ENCODE data around the gene DPY30.

DNA sequence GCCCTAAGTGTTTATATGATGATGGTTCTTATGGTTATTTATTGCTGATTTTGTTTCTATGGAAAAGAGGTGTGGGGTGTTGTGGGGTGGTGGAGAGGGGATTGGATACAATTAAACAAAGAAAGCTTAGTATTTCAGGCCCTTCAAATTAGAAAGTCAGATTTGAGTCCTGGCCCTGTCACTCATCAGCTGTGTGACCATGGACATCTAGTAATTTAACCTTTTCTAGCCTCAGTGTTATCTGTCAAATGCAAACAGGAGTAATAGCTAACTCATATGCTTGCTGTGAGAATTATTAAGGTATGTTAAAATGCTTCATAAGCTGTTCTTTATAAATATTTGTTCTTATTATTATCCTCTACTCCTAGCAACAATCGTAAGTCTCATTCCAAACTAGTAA, 26.7 kb downstream of the DPY30 start:
- TF ChIP-seq, protein P1, sequence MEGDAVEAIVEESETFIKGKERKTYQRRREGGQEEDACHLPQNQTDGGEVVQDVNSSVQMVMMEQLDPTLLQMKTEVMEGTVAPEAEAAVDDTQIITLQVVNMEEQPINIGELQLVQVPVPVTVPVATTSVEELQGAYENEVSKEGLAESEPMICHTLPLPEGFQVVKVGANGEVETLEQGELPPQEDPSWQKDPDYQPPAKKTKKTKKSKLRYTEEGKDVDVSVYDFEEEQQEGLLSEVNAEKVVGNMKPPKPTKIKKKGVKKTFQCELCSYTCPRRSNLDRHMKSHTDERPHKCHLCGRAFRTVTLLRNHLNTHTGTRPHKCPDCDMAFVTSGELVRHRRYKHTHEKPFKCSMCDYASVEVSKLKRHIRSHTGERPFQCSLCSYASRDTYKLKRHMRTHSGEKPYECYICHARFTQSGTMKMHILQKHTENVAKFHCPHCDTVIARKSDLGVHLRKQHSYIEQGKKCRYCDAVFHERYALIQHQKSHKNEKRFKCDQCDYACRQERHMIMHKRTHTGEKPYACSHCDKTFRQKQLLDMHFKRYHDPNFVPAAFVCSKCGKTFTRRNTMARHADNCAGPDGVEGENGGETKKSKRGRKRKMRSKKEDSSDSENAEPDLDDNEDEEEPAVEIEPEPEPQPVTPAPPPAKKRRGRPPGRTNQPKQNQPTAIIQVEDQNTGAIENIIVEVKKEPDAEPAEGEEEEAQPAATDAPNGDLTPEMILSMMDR (IDR thresholded peaks at IDR 0.05), result no peak
- TF ChIP-seq TCF7L2 (IDR thresholded peaks at IDR 0.05; ENCODE audit: low read depth, low read length) (no peak), POLR2AphosphoS5 (IDR thresholded peaks at IDR 0.05; ENCODE audit: low read depth, low read length) (no peak), SIN3A (IDR thresholded peaks at IDR 0.05; ENCODE audit: borderline replicate concordance, insufficient read depth, low read depth, low read length) (no peak)
- TF ChIP-seq, protein P2, sequence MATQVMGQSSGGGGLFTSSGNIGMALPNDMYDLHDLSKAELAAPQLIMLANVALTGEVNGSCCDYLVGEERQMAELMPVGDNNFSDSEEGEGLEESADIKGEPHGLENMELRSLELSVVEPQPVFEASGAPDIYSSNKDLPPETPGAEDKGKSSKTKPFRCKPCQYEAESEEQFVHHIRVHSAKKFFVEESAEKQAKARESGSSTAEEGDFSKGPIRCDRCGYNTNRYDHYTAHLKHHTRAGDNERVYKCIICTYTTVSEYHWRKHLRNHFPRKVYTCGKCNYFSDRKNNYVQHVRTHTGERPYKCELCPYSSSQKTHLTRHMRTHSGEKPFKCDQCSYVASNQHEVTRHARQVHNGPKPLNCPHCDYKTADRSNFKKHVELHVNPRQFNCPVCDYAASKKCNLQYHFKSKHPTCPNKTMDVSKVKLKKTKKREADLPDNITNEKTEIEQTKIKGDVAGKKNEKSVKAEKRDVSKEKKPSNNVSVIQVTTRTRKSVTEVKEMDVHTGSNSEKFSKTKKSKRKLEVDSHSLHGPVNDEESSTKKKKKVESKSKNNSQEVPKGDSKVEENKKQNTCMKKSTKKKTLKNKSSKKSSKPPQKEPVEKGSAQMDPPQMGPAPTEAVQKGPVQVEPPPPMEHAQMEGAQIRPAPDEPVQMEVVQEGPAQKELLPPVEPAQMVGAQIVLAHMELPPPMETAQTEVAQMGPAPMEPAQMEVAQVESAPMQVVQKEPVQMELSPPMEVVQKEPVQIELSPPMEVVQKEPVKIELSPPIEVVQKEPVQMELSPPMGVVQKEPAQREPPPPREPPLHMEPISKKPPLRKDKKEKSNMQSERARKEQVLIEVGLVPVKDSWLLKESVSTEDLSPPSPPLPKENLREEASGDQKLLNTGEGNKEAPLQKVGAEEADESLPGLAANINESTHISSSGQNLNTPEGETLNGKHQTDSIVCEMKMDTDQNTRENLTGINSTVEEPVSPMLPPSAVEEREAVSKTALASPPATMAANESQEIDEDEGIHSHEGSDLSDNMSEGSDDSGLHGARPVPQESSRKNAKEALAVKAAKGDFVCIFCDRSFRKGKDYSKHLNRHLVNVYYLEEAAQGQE (IDR thresholded peaks at IDR 0.05; ENCODE audit: insufficient read depth in 1 of 2, low read depth in 2 of 2, low read length in 1 of 2), result no peak

Measured in Panc1 (cell line).